TTC549 (cell line): Measurements from ENCODE around the gene ZNF384.
"Not testable (repeated sequence)": the region's sequence is repeated elsewhere in the genome, so short reads cannot be mapped to it uniquely, and the experiment has no call there.

Experiments
- FAIRE-seq: peaks from 2 replicates; lab custom pipeline; 2012; peaks lifted over from hg19 to GRCh38; lab: Jason Lieb, UNC

The ZNF384 gene

GRCh38 chr12:6688999-6689882 lies at the start of gene ZNF384:
ZNF384 (minus strand) TSS chr12:6689375; CDS start chr12:6679520, 9,855 bp downstream.
- FAIRE-seq = peak; percentile 93

DNA sequence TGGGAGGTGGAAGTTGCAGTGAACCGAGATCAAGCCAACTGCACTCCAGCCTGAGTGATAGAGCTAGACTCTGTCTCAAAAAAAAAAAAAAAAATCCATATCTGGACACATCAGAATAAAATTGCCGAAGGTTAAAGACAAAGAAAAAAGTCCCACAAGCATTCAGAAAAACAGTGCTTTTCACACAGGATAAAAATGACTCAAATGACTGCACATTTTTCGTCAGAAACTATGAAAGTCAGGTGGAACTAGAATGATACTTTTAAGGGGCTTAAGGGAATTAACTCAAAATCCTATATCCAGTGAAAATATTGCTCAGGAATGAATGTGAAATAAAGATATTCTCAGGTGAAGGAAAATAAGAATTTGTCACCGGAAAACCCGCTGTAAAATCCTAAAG lies 47.6 kb upstream of the ZNF384 start:
- no peak for FAIRE-seq

DNA sequence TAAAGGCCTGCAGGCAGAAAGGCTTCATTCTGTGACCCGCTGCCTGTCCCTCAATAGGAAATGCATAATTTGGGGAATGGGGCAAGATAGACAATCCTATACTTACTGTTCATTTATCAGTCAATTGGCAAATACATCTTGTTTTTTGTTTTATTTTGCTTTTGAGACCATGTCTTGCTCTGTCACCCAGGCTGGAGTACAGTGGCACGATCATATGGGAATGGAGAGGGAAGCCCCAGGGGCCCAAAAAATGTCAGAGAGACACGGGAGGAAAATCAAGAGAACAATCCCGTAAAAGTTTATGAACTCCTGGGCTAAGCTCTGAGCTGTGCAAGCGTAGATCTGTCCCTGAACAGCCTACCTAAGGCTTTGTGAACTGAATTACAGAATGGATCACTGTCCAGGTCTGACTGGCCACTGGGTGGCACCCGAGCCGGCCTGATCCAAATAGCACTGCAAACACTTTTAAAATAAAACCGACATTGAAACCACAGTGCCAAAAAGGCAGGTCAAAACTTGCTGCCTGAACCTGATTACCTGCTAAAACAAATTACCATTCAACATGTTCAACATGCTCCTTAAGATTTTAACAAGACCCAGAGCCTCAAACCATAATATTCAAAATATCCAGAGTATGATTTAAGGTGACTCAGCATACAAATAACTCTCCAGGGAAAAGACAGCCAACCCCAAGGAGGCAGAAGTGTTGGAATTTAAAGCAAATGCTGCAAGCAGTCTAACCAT lies 46.4 kb upstream of the ZNF384 start:
- peak; percentile 50 for FAIRE-seq

- no peak for FAIRE-seq
Observed at GRCh38 chr12:6734506-6735387, 45.6 kb upstream of the ZNF384 start.

GRCh38 chr12:6730169-6730568 lies 41.0 kb upstream of the ZNF384 start:
- FAIRE-seq = no peak

- FAIRE-seq = no peak
Observed at GRCh38 chr12:6729186-6729585, 40.0 kb upstream of the ZNF384 start.

- no peak for FAIRE-seq
Observed at GRCh38 chr12:6725350-6725749, 36.2 kb upstream of the ZNF384 start.

DNA sequence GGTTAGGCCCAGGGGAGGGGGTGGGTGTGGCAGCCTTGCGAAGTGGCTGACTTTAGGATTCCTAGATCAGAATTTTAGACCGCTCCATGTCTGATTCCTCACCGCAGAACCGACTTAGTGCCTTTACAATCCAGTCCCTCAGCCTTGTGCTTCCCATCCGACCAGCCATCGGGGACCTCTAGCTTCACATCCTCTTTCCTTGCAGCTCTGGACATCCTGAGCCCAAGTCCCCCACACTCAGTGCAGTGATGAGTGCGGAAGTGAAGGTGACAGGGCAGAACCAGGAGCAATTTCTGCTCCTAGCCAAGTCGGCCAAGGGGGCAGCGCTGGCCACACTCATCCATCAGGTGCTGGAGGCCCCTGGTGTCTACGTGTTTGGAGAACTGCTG lies 35.2 kb upstream of the ZNF384 start:
- FAIRE-seq = no peak

DNA sequence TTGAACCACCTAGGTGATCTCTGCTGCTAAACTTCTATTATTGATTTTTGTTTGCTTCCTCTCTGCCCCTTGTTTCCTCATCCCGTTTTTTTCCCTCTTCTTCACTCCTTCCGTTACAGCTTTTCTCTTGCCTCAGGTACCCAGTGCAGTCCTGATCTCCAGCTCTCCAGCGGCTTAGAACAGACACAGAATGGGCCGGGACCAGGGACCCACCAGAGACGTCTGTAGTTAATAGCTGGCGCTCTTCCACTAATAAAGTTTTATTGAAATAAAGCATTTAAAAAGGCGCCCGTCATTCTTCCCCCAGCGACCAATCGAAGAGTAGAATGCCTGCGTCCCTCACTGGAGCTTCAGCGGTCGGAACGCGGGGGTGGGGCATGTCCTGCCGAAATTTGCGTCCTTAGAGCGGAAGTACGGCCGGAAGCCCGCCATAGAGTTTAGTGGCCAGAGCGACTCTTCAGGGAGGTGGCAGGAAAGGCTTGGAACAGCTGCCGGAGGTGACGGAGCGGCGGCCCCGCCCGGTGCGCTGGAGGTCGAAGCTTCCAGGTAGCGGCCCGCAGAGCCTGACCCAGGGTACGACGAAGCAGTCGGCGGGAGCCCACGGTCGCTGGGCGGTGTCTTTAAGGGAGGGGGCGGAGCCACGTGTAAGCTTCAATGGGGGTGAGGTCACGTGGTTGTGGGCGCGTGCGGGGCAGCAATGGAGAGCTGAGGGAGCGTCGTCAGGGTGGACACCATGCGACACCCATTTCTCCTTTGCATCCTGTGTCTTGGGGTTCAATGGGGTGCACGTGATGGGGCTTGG lies 34.6 kb upstream of the ZNF384 start, which contains the start of gene COPS7A:
Gene COPS7A, plus strand, starts transcription at position 440 of the 802 bp plus-strand sequence. CDS start 611 bp downstream, outside the sequence.
- FAIRE-seq = peak; percentile 97

- FAIRE-seq = no peak
Observed at GRCh38 chr12:6722863-6723262, 33.7 kb upstream of the ZNF384 start.

GRCh38 chr12:6716874-6717437 lies 27.8 kb upstream of the ZNF384 start:
- no peak for FAIRE-seq

GRCh38 chr12:6716031-6716873 lies 27.1 kb upstream of the ZNF384 start:
- FAIRE-seq = not testable (repeated sequence)

DNA sequence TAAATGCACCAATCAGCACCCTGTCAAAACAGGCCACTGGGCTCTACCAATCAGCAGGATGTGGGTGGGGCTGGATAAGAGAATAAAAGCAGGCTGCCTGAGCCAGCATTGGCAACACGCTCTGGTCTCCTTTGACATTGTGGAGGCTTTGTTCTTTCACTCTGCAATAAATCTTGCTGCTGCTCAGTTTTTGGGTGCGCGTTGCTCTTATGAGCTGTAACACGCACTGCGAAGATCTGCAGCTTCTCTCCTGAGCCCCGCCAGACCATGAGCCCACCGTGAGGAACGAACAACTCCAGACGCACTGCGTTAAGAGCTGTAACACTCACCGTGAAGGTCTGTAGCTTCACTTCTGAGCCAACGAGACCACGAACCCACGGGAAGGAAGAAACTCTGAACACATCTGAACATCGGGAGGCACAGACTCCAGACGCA lies 19.8 kb upstream of the ZNF384 start:
- no peak for FAIRE-seq

GRCh38 chr12:6708351-6708750 lies 19.2 kb upstream of the ZNF384 start:
- not testable (repeated sequence) for FAIRE-seq

DNA sequence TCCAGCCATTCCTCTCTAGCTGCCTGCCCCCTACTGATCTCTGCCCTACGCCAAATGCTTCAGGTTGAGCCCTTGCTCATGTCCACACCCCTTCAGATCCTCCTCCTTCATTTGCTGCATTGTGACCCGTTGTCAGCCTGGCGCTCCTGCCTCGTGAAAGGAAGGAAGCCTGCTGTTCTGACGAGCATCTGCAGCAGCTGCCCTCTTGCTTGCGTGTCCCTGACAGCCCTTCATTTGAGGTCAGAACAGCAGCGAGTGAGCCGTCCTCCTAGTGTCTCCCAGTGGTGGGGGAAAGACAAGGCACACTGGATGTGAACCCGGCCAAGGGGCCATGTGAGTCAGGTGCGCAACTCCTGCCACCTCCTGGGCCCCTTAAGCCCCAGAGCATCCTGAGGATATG lies 14.5 kb upstream of the ZNF384 start:
- FAIRE-seq = no peak

DNA sequence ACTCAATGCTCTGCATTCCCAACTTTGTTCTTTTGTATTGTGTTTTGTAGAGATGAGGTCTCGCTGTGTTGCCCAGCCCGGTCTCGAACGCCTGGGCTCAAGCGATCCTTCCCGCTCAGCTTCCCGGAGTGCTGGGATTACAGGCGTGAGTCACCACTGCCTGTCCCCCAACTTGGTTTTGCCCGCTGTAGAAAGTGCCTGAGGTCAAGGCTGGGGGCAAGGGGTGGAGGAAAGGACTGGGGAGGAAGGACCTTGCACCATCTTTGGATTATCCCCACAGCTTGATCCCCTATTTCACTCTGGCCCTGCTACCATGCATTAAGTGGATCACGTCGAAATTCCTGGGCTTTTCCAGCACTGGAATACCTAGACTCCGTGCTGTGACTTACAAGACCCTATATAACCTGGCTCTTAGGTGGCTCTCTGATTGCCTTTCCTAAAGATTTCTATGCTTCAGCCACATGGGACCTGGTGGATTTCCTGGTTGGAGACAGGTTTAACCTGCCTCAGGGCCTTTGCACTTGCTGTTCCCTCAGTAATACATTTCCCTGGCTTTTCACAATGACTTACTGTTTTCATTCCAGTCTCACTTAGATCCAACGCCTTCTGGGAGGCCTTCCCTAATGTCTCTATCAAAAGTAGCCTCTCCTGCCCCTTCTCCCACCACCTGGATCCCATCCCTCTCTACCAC lies 12.0 kb upstream of the ZNF384 start:
- FAIRE-seq = no peak

- no peak for FAIRE-seq
Observed at GRCh38 chr12:6700646-6701051, 11.5 kb upstream of the ZNF384 start, which contains the start of gene PIANP. PIANP (minus strand) TSS chr12:6700815; CDS start chr12:6698061, 2,754 bp downstream.

DNA sequence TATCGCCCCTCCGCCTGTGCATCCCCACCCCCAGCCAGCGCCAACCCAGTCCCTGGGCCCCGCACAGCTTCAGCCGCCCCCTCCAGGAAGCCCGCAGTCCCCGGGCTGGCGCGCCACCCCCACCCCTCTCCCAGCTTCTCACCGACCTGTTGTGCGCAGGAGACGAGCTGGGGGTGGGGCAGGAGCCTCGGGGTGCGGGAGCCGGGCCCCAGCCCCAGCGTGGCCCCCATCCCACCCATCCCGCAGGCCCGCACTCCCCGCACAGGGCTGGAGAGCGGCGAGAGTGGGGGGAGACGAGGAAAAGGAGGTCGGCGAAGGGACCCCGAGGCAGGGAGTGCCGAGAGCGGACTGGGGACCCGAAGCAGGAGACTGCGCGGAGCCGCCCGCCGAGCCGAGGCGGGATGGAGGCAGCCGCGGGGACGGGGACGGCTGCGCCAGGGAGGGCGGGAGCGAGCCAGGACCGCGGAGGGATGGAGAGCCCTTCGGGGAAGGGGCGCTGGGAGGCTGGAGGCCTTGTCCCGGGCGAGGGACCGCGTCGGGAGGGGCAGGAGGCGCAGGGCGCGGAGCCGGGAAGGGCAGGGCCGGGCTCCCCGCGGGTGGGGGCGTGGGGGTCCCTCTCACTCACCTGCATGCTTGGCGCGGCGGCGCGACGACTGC lies 10.9 kb upstream of the ZNF384 start:
- no peak for FAIRE-seq
